Upper lobe of left lung (tissue), 6 donors: ENCODE results near the gene USP15. TPM values are rescaled to one million over a fixed set of nuclear protein-coding genes. Genes with fewer than 3 reads are reported as not detected.

Experiments used
- ATAC-seq, 2 donors: fragments of 200-7000 bp; cut with Tn5 transposase; one replicate each; pipeline ENCODE4 v1.9.1; 2022; ENCODE audit warnings: mild to moderate bottlenecking in 2 of 2, moderate library complexity in 2 of 2; ENCODE audit not compliant: low FRiP score in 2 of 2
- DNase-seq, 2 donors: peaks; one replicate each; pipeline ENCODE4 v3.0.0-alpha.2; 2019 to 2020
- H3K27ac ChIP-seq, 4 donors: fragments of 200-600 bp; sonication (generic); one replicate each; pipeline ENCODE4 v1.5.1; 2016 to 2019
- H3K27me3 ChIP-seq, 4 donors: fragments of 200-600 bp; sonication (generic); one replicate each; pipeline ENCODE4 v1.5.1; 2017 to 2019
- H3K36me3 ChIP-seq, 4 donors: fragments of 200-600 bp; sonication (generic); one replicate each; pipeline ENCODE4 v1.5.1; 2016 to 2019
- H3K4me1 ChIP-seq, 4 donors: fragments of 200-600 bp; sonication (generic); one replicate each; pipeline ENCODE4 v1.5.1; 2018 to 2019
- H3K4me3 ChIP-seq, 4 donors: fragments of 200-600 bp; sonication (generic); one replicate each; pipeline ENCODE4 v1.5.1; 2017 to 2019; ENCODE audit warnings: mild to moderate bottlenecking in 2 of 4, moderate library complexity in 1 of 4
- H3K9me3 ChIP-seq, 4 donors: fragments of 200-600 bp; sonication (generic); one replicate each; pipeline ENCODE4 v1.5.1; 2018 to 2019
- CTCF ChIP-seq, 6 experiments: fragments of 450-650 bp in 4 of 6; fragments of 200-600 bp in 2 of 6; sonication (generic) in 2 of 6; IDR thresholded peaks; one replicate each; pipeline ENCODE4 v1.5.1; 2016 to 2019; ENCODE audit warnings: antibody characterized with exemption in 6 of 6
- EP300 ChIP-seq, 4 donors: sonication (generic); formaldehyde crosslinking; IDR thresholded peaks; one replicate each; pipeline ENCODE4 v1.5.1; 2017; ENCODE audit warnings: antibody characterized with exemption in 4 of 4, control low read depth in 2 of 4
- POLR2A ChIP-seq, 4 donors: fragments of 450-650 bp; IDR thresholded peaks; one replicate each; pipeline ENCODE4 v1.5.1; 2016 to 2017; ENCODE audit warnings: antibody characterized with exemption in 4 of 4, mild to moderate bottlenecking in 2 of 4
- POLR2AphosphoS5 ChIP-seq, 2 donors: sonication (generic); formaldehyde crosslinking; IDR thresholded peaks; one replicate each; pipeline ENCODE4 v1.5.1; 2017; ENCODE audit warnings: antibody characterized with exemption in 2 of 2
- WGBS, 2 donors: methylation state at CpG; one replicate each; pipeline ENCODE4 v1.1.5; 2017 to 2018; 5-methylcytosine and 5-hydroxymethylcytosine counted together
- total RNA-seq, 6 donors: library from RNA; depleted of rRNA in 4 of 6; stranded (reverse); fragments of >200 nt in 4 of 6; gene quantifications; one replicate each; pipeline versions ENCODE4 v1.1.0 to v1.2.1, GENCODE V29; 2016 to 2021
- donor health status: DM: no; HTN: no; CAD: no; lungs with moderate emphysema.
- donor health status: DM: no; HTN: yes; CAD: no; lungs with severe emphysema.

USP15 gene
- total RNA-seq, 6 donors from 2014 or later, result 66.5 to 239 (median 81.2) TPM

DNA sequence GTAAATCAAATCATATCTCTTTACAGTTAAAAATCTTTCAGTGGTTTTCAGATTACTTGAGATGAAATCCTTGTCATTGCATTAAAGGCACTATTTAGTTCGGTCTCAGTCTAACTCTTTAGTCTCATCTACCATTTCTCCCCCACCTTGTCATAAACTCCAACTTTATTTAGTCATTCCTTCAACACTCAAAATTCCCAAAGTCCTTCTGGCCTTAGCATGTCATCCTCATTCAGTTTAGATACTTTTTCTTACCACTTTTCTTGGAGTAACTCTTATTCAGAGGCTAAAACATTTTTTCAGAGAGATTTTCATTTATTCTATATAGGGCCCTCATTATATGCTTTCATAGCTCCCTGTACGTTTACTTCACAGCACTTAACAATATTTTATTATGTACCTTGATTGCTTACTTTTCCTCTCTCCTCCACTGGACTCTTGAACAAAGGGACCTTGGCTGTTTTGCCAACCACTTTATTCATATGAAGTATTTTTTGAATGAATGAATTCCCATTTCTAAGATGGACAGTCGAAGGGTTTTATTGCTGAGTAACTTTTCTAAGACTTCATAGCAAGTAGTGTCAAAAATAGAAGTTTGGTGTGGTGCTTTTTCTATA is 12.8 kb downstream of the USP15 start:
- peaks cover 51 to 62% (median 57%) of the 10 kb centered on the region in 4 donors for H3K4me1 ChIP-seq
- no peak overlapping the region for H3K27ac ChIP-seq
- H3K9me3 ChIP-seq, result no peaks in the 10 kb centered on the region
- ATAC-seq (no peak), DNase-seq (no peak)
- H3K27me3 ChIP-seq, result no peaks in the 10 kb centered on the region
- no peak overlapping the region for H3K4me3 ChIP-seq
- WGBS, 2 donors, result 58 to 62% methylated on average over 3 of the region's 3 CpGs
- TF ChIP-seq EP300 (IDR thresholded peaks at IDR 0.05) (no peak), POLR2A (IDR thresholded peaks at IDR 0.05) (no peak), POLR2AphosphoS5 (IDR thresholded peaks at IDR 0.05) (no peak), CTCF (IDR thresholded peaks at IDR 0.05) (no peak)
- H3K36me3 ChIP-seq, result no peaks in the 10 kb centered on the region

- peaks cover 44 to 55% (median 49%) of the 10 kb centered on the region in 4 donors for H3K4me1 ChIP-seq
- no peaks in the 10 kb centered on the region for H3K36me3 ChIP-seq
- no peaks in the 10 kb centered on the region for H3K27me3 ChIP-seq
- ATAC-seq (no peak), DNase-seq (no peak)
- no peak overlapping the region for H3K4me3 ChIP-seq
- H3K27ac ChIP-seq, result no peak overlapping the region
- H3K9me3 ChIP-seq, result no peaks in the 10 kb centered on the region
- WGBS, 2 donors, result 69 to 74% methylated on average over 5 of the region's 5 CpGs
- TF ChIP-seq EP300 (IDR thresholded peaks at IDR 0.05) (no peak), POLR2AphosphoS5 (IDR thresholded peaks at IDR 0.05) (no peak), CTCF (IDR thresholded peaks at IDR 0.05) (no peak), POLR2A (IDR thresholded peaks at IDR 0.05) (no peak)
These were observed 13.6 kb downstream of the USP15 start for GRCh38 chr12:62273724-62274380.

DNA sequence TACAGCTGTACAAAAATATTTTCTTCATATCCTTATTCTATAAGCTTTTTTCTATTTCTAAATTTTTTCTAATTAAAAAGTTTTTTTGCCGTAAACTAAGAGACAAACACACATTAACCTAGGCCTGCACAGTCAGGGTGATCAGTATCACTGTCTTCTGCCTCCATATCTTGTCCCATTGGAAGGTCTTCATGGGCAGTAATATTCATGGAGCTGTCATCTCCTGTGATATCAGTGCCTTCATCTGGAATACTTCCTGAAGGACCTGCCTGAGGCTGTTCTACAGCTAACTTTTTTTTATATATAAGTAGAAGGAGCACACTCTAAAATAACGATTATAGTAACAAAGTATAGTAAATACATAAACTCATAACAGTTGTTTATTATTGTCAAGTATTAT is 17.8 kb downstream of the USP15 start:
- WGBS, 2 donors, result 83 to 90% methylated on average over 2 of the region's 2 CpGs
- Histone ChIP-seq H3K27ac (no peak overlapping the region), H3K27me3 (no peaks in the 10 kb centered on the region), H3K36me3 (no peaks in the 10 kb centered on the region), H3K4me1 (peaks cover 18 to 35% (median 30%) of the 10 kb centered on the region in 4 donors), H3K4me3 (no peak overlapping the region), H3K9me3 (no peaks in the 10 kb centered on the region)
- no peak for ATAC-seq
- DNase-seq, result no peak
- TF ChIP-seq POLR2AphosphoS5 (IDR thresholded peaks at IDR 0.05) (no peak), CTCF (IDR thresholded peaks at IDR 0.05) (no peak), POLR2A (IDR thresholded peaks at IDR 0.05) (no peak), EP300 (IDR thresholded peaks at IDR 0.05) (no peak)

- H3K4me3 ChIP-seq, result no peak overlapping the region
- H3K36me3 ChIP-seq, result no peaks in the 10 kb centered on the region
- WGBS, 2 donors, result 98 to 100% methylated on average over 1 of the region's 1 CpG
- TF ChIP-seq POLR2AphosphoS5 (IDR thresholded peaks at IDR 0.05) (no peak), POLR2A (IDR thresholded peaks at IDR 0.05) (no peak), CTCF (IDR thresholded peaks at IDR 0.05) (no peak)
- H3K27me3 ChIP-seq, result no peaks in the 10 kb centered on the region
- no peak for ATAC-seq
- no peak overlapping the region for H3K27ac ChIP-seq
- H3K4me1 ChIP-seq, result peaks cover 8 to 32% (median 25%) of the 10 kb centered on the region in 4 donors
- no peaks in the 10 kb centered on the region for H3K9me3 ChIP-seq
- DNase-seq, result no peak
These were observed 18.9 kb downstream of the USP15 start for GRCh38 chr12:62279058-62279457.

DNA sequence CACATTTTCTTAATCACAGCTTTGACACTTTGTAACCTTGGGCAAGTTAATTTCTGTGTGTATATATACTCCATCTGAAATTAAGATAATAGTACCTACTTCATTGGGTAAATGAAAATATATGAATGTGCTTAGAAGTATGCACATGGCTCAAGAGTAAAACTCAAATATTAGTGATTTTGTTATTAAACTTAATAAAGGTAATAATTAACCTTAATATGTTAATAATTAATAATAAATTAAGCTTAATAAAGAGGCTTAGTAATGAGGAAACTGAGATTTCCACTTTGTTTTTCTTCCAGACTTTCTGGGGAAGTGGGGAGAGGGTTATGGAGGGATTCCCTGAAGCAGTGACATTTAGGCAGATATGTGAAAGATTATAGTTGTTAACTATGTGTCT is 19.8 kb downstream of the USP15 start:
- Histone ChIP-seq H3K4me1 (peaks cover 0 to 24% (median 19%) of the 10 kb centered on the region in 4 donors), H3K36me3 (no peaks in the 10 kb centered on the region), H3K4me3 (no peak overlapping the region), H3K27ac (no peak overlapping the region), H3K27me3 (no peaks in the 10 kb centered on the region), H3K9me3 (no peaks in the 10 kb centered on the region)
- DNase-seq (no peak), ATAC-seq (no peak)
- TF ChIP-seq POLR2AphosphoS5 (IDR thresholded peaks at IDR 0.05), result no peak
- TF ChIP-seq POLR2A (IDR thresholded peaks at IDR 0.05), result no peak
- TF ChIP-seq EP300 (IDR thresholded peaks at IDR 0.05), result no peak
- TF ChIP-seq CTCF (IDR thresholded peaks at IDR 0.05), result no peak
